Liver (tissue), 2 donors: ENCODE results near the gene RAB3GAP2.

ENCODE experiments used
- NR2F2 ChIP-seq: IDR thresholded peaks from 2 replicates; pipeline ENCODE4 v1.6.1; 2016; ENCODE audit warnings: antibody characterized with exemption
- TF ChIP-seq, protein P1 (sequence below): IDR thresholded peaks from 2 replicates; pipeline ENCODE4 v1.6.1; 2016; ENCODE audit warnings: antibody characterized with exemption
- donor health status: healthy.

DNA sequence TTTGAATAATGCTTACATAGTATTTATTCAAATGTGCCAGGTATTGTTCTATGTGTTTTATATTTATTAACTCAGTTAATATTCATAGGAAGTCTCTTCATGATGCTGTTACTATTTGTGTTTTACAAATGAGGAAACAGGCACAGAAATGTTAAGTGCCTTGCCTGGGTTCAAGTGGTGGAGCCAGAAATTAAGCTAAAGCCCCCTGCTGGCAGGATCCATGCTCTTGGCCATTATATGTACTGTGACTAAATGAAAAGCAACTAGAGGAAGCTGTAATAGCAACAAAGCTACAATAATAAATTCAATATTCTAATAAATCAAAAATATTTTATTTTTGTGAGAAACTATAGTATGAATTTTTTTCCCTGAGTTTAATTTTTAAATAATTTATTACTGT is 148.4 kb downstream of the RAB3GAP2 start:
- TF ChIP-seq, protein P1, sequence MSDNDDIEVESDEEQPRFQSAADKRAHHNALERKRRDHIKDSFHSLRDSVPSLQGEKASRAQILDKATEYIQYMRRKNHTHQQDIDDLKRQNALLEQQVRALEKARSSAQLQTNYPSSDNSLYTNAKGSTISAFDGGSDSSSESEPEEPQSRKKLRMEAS = no peak
- TF ChIP-seq NR2F2 = no peak
